Stimulated activated CD4-positive, alpha-beta T cell treated with anti-CD3 and anti-CD28 coated beads, Interleukin-12 subunit alpha, Interleukin-12 subunit beta, amount 100 ng/mL, for 4 hours (primary cell): ENCODE measurements around the gene PCDHGA1.
A peak's percentile ranks its signal among the peaks of the same experiment; 100 is the strongest.
"Not testable (repeated sequence)": the region's sequence is repeated elsewhere in the genome, so short reads cannot be mapped to it uniquely, and the experiment has no call there.

Source experiments
- DNase-seq: peaks from one replicate; pipeline ENCODE4 v3.0.0-alpha.2; 2020

Gene PCDHGA1

DNA sequence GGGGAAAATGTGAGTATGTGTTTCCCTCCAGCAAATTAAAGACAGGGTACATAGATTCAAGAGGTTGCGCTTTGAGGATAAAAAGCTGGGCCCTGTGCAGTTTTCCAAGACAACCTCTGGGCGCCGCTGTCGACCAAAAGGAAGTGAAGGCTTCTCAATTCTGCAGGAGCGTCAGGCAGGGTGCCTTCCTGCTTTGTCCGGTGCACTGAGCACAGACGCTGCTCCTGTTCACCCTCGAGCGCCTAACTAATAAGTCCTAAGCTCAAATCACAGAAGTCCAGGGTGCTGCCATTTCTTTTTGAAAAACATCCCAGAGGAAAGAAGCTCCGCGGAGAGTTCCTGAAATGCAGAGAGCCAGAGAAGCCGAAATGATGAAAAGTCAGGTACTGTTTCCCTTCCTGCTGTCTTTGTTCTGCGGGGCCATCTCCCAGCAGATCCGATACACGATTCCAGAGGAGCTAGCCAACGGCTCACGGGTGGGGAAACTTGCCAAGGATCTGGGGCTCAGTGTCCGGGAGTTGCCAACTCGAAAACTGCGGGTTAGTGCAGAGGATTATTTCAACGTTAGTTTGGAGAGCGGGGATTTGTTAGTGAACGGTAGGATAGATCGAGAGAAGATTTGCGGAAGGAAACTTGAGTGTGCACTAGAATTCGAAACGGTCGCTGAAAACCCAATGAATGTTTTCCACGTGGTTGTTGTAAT, 19.8 kb downstream of the PCDHGA1 start, which contains the start of gene PCDHGB1:
Gene PCDHGB1, plus strand, starts transcription at position 183 of the 703 bp plus-strand sequence. Its CDS starts 162 bp downstream, at position 345.
- no peak for DNase-seq

DNA sequence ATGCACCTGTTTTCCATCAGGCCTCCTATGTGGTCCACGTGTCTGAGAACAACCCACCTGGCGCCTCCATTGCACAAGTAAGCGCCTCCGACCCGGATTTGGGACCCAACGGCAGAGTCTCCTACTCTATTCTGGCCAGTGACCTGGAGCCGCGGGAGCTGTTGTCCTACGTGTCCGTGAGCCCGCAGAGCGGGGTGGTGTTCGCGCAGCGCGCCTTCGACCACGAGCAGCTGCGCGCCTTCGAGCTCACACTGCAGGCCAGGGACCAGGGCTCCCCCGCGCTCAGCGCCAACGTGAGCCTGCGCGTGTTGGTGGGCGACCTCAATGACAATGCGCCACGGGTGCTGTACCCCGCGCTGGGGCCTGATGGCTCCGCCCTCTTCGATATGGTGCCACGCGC, 21.3 kb downstream of the PCDHGA1 start:
- no peak for DNase-seq

DNA sequence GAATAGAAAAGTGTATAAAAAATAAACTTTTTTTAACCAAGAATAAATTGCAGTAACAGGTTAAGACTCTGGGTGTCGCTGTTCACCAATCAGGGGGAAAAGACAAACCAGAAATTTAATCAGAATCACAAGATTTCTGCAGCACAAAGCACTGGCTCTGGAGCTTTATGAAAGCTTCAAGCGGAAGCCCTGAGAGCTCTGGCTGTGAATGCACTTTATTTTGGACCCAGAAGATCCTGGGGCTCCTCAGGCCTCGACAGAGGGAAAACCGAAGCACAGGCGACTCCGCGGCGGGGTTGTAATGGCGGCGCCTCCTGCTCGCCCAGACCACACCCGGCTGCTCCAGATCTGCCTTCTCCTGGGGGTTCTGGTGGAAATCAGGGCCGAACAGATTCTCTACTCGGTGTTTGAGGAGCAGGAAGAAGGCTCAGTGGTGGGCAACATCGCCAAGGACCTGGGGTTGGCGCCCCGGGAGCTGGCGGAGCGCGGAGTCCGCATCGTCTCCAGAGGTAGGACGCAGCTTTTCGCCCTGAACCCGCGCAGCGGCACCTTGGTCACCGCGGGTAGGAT, 24.7 kb downstream of the PCDHGA1 start, which contains the start of gene PCDHGA4:
Gene PCDHGA4, plus strand, starts transcription at position 122 of the 570 bp plus-strand sequence. Its CDS starts 87 bp downstream, at position 209.
- DNase-seq = no peak

DNA sequence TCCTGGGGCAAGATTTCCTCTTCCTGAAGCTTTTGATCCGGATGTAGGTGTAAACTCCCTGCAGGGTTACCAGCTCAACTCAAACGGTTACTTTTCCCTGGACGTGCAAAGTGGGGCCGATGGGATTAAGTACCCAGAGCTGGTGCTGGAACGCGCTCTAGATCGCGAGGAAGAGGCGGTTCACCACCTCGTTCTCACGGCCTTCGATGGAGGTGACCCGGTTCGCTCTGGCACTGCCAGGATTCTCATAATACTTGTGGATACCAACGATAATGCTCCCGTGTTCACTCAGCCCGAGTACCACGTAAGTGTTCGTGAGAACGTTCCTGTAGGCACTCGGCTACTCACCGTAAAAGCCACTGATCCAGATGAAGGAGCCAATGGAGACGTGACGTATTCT, 25.3 kb downstream of the PCDHGA1 start:
- no peak for DNase-seq

DNA sequence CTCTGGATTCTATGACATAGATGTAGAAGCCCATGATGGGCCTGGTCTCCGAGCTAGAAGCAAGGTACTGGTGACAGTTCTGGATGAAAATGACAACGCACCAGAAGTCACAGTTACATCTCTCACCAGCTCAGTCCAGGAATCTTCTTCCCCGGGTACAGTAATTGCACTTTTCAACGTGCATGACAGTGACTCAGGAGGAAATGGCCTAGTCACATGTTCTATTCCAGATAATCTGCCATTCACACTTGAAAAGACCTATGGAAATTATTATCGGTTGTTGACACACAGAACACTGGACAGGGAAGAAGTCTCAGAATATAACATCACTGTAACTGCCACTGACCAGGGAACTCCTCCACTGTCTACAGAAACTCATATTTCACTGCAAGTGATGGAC, 25.8 kb downstream of the PCDHGA1 start:
- DNase-seq = no peak

DNA sequence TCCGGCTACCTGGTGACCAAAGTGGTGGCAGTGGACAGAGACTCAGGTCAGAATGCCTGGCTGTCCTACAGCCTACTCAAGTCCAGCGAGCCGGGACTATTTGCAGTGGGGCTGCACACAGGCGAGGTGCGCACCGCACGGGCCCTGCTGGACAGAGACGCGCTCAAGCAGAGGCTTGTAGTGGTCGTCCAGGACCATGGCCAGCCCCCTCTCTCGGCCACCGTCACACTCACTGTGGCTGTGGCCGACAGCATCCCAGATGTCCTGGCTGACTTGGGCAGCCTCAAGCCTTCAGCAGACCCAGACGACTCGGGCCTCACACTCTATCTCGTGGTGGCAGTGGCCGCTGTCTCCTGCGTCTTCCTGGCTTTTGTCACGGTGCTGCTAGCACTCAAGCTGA, 26.6 kb downstream of the PCDHGA1 start:
- no peak for DNase-seq

DNA sequence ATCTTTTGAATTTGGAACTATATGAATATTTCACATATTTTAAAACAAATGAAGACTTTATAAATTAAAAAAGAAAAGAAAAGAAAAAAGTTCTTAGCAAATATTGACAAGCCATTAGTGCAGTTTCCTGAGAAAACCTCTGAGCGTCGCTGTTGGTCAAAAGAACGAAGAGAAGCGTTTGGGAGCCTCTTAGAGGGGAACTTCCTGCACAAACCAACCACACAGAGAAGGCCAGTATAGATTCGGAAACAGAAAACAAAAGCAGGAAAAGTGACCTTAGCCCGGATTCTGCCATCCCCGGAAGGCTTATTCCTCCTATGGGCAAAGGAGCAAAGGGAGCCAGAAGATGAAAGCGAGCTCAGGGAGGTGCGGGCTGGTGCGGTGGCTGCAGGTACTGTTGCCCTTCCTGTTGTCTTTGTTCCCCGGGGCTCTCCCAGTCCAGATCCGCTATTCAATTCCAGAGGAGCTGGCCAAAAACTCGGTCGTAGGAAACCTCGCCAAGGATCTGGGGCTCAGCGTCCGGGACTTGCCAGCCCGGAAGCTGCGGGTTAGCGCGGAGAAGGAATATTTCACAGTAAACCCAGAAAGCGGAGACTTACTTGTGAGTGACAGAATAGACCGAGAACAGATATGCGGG, 29.6 kb downstream of the PCDHGA1 start, which contains the start of gene PCDHGB2:
Gene PCDHGB2, plus strand, starts transcription at position 205 of the 637 bp plus-strand sequence. Its CDS starts 142 bp downstream, at position 347.
- DNase-seq = no peak

DNA sequence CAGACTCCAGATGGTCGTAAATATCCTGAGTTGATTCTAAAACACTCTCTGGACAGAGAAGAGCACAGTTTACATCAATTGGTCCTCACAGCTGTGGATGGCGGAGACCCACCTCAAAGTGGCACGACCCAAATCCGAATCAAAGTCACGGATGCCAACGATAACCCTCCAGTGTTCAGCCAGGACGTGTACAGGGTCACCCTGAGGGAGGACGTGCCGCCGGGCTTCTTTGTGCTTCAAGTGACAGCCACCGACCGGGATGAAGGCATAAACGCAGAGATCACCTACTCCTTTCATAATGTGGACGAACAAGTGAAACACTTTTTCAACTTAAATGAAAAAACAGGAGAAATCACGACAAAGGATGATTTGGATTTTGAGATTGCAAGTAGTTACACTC, 30.4 kb downstream of the PCDHGA1 start:
- DNase-seq = no peak

DNA sequence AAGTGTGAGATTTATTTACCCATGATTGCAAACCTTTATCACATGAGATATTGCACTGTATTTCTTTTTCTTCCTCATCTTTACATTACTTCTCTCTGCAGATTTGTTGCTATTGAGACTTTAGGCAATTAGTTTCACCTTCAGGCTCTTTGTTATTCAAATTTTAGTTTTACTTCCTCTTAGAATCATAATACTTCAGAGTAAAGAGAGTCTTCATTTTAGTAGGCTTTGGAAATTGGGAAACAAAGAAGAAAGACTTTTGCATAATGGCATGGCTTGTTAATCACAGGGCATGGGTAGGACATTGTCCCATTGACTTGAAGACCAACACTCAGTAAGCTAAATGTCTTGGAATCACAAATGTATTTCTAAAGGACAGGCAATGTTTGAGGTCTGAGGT, 32.4 kb downstream of the PCDHGA1 start:
- DNase-seq = no peak

DNA sequence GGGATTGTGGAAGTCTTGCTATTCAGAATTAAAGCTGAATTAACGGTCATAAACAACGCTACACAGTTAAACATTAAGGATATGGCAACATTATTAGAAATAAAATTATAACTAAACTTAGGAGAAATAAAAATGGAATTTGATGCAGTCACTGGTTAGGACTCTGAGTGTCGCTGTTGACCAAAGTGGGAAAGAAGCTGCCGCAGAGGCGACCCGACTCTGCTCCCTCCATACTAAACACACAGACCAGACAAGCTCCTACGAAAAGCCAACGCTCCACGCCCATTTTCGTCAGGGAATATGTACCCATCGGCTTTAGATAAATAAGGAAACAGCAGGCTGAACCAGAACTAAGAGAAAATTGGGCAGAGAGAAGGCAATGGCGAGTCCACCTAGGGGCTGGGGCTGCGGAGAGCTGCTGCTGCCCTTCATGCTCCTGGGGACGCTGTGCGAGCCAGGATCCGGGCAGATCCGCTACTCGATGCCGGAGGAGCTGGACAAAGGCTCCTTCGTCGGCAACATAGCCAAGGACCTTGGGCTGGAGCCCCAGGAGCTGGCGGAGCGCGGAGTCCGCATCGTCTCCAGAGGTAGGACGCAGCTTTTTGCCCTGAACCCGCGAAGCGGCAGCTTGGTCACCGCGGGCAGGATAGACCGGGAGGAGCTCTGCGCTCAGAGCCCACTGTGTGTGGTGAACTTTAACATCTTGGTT, 33.8 kb downstream of the PCDHGA1 start, which contains the start of gene PCDHGA5:
Gene PCDHGA5, plus strand, starts transcription at position 211 of the 709 bp plus-strand sequence. Its CDS starts 169 bp downstream, at position 380.
- no peak for DNase-seq

DNA sequence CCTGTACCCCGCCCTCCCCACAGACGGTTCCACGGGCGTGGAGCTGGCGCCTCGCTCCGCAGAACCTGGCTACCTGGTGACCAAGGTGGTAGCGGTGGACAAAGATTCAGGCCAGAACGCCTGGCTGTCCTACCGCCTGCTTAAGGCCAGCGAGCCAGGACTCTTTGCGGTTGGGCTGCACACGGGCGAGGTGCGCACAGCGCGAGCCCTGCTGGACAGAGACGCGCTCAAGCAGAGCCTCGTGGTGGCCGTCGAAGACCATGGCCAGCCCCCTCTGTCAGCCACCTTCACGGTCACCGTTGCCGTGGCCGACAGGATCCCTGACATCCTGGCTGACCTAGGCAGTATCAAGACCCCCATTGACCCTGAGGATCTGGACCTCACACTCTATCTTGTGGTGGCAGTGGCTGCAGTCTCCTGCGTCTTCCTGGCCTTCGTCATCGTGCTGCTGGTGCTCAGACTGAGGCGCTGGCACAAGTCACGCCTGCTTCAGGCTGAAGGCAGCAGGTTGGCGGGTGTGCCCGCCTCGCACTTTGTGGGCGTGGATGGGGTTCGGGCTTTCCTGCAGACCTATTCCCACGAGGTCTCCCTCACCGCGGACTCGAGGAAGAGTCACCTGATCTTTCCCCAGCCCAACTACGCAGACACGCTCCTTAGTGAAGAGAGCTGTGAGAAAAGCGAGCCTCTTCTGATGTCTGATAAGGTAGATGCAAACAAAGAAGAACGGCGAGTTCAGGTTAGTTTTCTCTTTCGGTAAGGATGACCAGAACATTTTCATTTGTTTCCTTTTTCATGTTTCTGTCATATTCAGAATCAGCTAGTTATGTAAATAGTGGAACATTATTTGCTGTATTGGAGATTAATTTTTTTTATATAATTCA, 35.9 kb downstream of the PCDHGA1 start:
- no peak for DNase-seq

DNA sequence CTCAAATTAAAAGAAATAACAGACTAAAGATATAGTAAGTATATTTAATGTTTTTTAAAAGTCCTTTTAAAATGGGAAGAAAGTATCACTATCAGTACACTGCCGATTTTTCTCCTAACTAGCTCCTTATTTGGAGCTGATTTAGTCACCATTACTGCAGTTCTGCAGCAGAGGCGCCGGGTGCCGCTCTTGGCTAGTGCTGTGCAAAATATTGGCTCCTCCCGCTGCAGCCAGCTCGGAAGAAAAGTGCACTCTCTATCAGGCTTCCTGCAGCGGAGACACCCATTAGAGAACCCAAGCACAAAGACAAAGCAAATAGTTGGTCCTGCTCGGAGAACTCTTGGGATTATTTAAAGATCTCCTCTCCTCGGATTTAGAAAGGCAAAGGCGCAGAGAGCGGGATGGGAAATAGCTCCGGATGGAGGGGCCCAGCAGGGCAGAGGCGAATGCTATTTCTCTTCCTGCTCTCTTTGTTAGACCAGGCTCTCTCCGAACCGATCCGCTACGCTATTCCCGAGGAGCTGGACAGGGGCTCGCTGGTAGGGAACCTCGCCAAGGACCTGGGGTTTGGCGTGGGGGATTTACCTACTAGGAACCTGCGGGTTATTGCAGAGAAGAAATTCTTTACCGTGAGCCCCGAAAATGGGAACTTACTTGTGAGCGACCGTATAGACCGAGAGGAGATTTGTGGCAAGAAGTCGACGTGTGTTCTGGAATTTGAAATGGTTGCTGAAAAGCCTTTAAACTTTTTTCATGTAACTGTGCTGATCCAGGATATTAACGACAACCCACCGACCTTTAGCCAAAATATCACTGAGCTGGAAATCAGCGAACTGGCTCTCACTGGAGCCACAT, 39.9 kb downstream of the PCDHGA1 start, which contains the start of gene PCDHGB3:
Gene PCDHGB3, plus strand, starts transcription at position 249 of the 855 bp plus-strand sequence. Its CDS starts 153 bp downstream, at position 402.
- peak; percentile 11 for DNase-seq

DNA sequence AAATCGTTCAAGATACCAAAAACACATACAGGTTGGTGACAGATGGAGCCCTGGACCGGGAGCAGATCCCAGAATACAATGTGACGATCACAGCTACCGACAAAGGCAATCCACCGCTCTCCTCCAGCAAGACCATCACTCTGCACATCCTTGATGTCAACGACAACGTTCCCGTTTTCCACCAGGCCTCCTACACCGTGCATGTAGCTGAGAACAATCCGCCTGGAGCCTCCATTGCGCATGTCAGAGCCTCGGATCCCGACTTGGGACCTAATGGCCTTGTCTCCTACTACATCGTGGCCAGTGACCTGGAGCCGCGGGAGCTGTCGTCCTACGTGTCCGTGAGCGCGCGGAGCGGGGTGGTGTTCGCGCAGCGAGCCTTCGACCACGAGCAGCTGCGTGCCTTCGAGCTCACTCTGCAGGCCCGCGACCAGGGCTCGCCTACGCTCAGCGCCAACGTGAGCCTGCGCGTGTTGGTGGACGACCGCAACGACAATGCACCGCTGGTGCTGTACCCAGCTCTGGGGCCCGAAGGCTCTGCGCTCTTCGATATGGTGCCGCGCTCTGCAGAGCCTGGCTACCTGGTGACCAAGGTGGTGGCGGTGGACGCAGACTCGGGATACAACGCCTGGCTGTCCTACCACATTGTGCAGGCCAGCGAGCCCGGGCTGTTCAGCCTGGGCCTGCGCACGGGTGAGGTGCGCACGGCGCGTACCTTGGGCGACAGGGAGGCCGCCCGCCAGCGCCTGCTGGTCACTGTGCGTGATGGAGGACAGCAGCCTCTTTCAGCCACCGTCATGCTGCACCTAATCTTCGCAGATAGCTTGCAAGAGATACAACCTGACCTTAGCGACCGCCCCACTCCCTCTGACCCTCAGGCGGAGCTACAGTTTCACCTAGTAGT, 41.5 kb downstream of the PCDHGA1 start:
- DNase-seq = no peak

DNA sequence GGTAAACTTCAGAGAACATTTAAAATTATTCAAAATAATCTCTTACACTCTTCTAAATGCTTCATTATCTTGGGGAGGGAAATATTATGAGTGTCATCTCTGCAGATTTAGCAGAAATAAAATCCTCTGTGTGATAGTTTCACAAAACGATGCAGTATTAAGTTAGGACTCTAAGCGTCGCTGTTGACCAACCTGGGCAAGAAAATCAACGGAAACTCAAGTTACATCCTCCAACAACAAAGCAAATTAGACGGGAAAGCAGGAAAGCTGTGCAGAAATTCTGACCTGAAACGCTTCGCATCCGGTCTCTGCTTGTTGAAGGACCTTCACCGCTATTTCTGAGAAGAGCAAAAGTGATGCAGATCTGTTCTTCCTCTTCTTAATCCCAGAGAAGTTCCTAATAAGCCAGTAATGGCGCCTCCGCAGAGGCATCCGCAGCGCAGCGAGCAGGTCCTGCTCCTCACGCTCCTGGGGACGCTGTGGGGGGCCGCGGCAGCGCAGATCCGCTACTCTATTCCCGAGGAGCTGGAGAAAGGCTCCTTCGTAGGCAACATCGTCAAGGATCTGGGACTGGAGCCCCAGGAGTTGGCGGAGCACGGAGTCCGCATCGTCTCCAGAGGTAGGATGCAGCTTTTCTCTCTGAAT, 43.5 kb downstream of the PCDHGA1 start, which contains the start of gene PCDHGA6:
Gene PCDHGA6, plus strand, starts transcription at position 219 of the 645 bp plus-strand sequence. Its CDS starts 193 bp downstream, at position 412.
- DNase-seq = no peak

DNA sequence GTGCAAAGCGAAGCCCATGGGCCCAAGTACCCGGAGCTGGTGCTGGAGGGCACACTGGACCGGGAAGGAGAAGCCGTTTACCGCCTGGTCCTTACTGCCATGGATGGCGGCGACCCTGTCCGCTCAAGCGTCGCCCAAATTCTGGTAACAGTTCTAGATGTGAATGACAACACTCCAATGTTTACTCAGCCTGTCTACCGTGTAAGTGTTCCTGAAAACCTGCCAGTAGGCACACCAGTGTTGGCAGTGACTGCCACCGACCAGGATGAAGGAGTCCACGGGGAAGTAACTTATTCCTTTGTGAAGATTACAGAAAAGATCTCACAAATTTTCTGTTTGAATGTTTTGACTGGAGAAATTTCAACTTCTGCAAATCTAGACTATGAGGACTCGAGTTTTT, 44.3 kb downstream of the PCDHGA1 start:
- DNase-seq = no peak

DNA sequence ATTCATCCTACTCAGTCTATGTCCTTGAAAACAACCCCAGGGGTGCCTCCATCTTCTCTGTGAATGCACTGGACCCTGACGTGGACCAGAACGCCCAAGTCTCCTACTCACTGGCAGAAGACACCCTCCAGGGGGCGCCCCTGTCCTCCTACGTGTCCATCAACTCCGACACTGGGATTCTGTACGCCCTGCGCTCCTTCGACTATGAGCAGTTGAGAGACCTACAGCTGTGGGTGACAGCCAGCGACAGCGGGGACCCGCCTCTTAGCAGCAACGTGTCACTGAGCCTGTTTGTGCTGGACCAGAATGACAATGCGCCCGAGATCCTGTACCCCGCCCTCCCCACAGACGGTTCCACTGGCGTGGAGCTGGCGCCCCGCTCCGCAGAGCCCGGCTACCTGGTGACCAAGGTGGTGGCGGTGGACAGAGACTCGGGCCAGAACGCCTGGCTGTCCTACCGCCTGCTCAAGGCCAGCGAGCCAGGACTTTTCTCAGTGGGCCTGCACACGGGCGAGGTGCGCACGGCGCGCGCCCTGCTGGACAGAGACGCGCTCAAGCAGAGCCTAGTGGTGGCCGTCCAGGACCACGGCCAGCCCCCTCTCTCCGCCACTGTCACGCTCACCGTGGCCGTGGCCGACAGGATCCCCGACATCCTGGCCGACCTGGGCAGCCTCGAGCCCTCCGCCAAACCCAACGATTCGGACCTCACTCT, 45.3 kb downstream of the PCDHGA1 start:
- DNase-seq = not testable (repeated sequence)

DNA sequence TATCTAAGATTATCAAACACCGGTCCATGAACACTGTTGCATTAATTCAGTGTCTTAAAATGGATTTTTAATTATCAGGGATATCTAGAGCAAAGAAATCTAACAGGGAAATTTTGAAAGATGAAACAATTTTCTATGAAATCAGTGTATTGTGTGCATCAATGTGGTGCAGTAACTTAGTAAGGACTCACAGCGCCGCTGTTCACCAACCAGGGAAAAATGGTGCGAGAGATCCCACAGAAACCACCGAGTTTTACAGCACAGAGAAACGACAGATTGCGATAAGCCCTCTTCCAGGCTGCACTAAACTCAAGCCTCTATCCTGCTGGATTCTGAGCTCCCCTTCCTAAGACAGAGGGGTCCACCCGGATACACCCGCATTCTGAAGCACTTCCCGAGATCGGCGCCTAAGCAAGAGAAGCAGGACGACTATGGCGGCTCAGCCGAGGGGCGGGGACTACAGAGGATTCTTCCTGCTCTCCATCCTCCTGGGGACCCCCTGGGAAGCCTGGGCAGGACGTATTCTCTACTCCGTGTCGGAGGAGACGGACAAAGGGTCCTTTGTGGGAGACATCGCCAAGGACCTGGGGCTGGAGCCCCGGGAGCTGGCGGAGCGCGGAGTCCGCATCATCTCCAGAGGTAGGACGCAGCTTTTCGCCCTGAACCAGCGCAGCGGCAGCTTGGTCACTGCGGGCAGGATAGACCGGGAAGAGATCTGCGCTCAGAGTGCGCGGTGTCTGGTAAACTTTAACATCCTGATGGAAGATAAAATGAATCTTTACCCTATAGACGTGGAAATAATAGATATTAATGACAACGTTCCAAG, 52.4 kb downstream of the PCDHGA1 start, which contains the start of gene PCDHGA7:
Gene PCDHGA7, plus strand, starts transcription at position 274 of the 826 bp plus-strand sequence. Its CDS starts 158 bp downstream, at position 432.
- no peak for DNase-seq
